Activated T-helper 1 cell treated with anti-CD3 and anti-CD28 coated beads, Interleukin-2, amount 50 U/mL, for 16 hours (primary cell): ENCODE data around the gene CROCC.
"Not testable (repeated sequence)": the region's sequence is repeated elsewhere in the genome, so short reads cannot be mapped to it uniquely, and the experiment has no call there.

Source experiments
- DNase-seq, 2 donors: peaks; one replicate each; pipeline ENCODE4 v3.0.0-alpha.2; 2020; ENCODE audit warnings: low read depth in 1 of 2, low spot score in 1 of 2

Gene CROCC

DNA sequence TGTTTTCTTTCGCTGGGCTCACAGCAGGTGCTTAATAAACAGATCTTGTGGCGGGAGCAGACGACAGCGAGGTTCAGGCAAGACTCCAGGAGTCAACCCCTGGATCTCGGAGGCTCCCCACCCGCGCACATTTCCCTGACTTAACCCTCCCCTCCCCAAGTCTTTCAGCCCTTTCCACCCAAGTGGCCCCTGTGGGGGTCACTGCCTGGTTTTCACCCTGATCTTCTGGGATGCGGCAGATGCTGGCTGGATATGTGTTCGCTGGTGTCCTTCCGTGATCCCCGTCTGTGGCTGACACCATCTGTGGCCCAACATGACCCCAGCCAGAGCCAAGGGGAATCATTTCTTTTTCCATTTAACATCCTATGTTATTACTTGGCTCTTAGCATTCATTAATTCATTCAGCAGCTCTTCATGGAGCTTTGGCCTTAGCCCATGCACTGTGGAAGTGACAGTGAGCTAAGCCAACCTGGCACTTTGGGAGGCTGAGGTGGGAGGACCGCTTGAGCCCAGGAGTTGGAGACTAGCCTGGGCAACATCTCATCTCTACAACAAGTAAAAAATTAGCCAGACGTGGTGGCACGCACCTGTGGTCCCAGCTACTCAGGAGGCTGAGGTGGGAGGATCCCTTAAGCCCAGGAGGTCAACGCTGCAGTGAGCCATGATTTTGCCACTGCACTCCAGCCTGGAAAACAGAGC is 6.7 kb upstream of the CROCC start:
- not testable (repeated sequence) for DNase-seq

DNA sequence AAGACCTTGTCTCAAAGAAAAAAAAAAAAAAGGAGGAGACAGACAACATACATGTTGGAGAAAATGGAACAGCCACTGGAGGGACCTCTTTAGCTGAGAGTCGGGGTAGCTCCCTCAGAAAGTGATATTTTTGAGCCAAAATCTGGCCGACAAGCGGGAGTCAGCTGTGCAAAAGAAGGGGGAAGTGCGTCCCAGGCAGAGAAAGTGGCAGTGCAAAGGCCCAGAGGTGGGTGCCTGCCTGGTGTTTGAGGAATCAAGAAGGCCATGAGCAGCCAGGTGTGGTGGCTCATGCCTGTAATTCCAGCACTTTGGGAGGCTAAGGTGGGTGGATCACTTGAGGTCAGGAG is 6.1 kb upstream of the CROCC start:
- no peak for DNase-seq

GRCh38 chr1:16916036-16916880 is 5.5 kb upstream of the CROCC start:
- not testable (repeated sequence) for DNase-seq

DNA sequence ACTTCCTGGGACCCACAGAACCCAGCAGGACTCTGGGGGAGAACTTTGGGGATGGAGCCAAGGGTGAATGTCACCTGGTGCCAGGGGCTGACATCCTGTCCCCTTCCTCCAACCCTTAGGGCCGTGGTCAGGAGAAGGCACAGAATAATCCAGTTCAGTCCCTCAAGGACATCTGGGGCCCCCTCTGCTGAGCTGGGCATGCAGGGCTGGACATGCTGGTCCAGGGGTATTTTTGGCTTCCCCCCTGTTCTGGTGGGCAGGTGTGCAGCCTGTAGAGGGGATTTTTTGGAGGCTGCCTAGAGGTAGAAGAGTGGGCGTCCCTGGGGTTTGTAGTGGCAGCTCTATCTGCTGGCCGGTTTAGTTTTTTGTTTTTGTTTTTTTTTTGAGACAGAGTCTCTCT is 3.4 kb upstream of the CROCC start:
- DNase-seq, result no peak

- DNase-seq, result not testable (repeated sequence)
These were observed 2.6 kb upstream of the CROCC start for GRCh38 chr1:16918936-16919665.

DNA sequence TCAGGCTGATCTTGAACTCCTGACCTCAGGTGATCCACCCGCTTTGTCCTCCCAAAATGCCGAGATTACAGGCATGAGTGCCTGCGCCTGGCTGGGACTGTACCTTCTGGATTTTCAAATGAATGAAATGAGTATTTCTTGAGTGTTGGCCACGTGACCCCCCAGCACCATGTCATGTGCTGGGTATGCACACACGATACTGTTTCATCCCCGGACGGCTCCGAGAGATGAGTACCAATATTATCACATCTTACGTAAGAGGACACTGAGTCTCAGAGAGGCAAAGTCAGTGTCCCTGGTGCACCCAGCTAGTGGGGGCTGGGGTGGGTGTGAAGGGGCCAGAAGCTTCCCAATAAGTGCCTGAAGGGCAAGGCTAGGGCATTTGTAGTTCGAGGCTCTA is 780 bp upstream of the CROCC start:
- no peak for DNase-seq

DNA sequence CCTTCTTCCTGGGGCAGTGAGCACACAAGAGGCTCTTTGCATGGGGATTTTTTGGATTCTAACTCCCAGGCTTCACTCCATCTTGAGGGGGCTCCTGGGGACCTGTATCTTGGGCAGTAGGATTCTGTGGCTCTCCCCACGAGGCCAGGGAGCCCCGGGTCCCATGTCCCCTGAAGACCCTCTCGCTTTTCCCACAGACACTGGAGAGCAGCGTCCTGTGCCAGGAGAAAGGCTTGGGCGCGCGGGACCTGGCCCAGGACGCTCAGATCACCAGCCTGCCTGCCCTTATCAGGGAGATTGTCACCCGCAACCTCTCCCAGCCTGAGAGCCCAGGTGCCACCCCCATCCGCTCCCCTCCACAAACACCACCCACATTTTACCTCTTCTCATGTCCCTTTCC is 735 bp downstream of the CROCC start:
- DNase-seq, result no peak

- no peak for DNase-seq
These were observed 1.2 kb downstream of the CROCC start for GRCh38 chr1:16922885-16923431.

GRCh38 chr1:16924216-16924918 is 2.6 kb downstream of the CROCC start:
- no peak for DNase-seq

- DNase-seq, result no peak
These were observed 3.3 kb downstream of the CROCC start for GRCh38 chr1:16924919-16925477.

- no peak for DNase-seq
These were observed 4.1 kb downstream of the CROCC start for GRCh38 chr1:16925635-16926490.

DNA sequence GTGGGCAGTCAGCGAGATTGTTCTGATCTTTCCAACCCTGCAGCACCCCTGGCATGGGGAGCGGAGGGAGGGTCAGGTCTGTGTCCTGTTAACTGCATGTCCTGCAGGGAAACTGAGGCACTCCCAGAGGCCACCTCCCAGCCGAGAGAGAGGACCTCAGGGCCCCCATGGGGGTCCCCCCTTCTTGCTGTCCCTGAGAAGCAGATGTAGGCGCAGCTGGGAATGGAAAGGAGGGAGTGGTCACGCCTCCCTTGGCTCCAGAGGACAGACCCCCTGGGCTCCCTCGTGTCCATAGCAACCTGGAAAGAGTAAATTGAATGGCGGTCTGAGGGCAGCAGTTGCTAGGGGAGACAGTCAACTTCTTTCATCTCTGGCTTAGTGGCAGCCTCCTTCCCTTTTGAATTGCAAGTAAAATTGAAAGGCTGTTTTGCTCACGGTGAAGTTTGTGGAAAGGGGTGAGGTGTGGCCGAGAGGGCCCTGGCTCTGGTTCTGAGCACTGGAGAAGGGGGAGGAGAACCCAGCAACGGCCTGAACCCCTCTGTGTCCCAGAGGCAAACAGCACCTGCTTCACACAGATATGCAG is 4.9 kb downstream of the CROCC start:
- no peak for DNase-seq

DNA sequence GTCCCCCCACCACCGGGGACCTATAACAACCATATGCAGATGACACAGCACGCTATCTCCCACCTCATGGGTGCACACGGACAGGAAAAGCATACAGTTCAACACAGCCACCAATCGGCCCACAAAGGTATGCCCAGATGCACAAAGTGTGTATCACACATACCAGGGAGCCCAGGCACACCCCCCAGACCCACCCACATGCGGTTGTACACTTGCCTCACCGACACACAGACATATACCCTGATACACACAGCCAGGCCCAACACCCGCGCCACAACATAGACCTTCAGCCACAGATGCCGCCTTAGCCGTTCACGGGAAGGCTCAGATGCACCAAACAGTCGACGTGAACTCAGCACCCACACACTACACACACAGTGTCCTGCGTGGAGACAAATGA is 5.5 kb downstream of the CROCC start:
- DNase-seq, result no peak

GRCh38 chr1:16927711-16928485 is 6.2 kb downstream of the CROCC start:
- DNase-seq, result no peak

DNA sequence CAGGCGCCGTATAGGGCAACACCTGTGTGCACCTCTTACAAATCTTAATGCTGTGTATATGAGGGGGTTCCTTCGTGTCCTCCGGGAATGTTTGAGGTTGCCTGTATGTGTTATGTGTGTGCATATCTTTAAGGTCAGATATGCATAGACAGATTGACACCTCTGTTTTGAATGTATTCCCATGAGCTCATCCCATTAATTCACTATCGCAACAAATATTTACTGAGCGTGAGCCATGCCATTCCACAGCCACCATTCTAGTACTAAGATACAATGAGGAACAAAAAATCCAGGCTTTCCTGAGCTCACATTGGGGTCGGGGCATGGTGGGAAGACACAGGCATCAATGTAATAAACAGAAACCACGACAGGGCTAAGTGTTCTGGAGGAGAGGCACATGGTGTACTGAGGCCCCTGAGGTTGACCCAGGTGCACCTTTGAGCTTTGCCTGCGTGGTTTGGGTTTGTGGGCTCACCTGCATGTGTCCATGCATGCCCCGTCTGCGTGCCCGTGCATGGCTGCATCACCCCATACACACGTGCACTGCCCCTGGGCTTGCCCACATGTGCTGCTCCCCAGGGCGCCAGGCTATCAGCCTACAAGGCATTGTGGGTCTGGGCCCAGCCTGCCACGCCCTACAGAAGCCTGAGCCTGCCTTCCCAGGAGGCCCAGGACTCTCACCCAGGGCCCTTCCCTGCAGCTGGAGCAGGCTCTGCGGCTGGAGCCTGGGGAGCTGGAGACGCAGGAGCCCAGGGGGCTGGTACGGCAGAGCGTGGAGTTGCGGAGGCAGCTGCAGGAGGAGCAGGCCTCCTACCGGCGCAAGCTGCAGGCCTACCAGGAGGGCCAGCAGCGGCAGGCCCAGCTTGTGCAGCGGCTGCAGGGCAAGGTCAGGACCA is 7.7 kb downstream of the CROCC start:
- DNase-seq, result not testable (repeated sequence)

GRCh38 chr1:16931206-16931934 is 9.6 kb downstream of the CROCC start:
- not testable (repeated sequence) for DNase-seq

GRCh38 chr1:16933945-16934344 is 12.2 kb downstream of the CROCC start:
- not testable (repeated sequence) for DNase-seq
